Measurements from ENCODE around the gene SOX1.

SOX1 gene

GRCh38 chr13:112106478-112107141, 39.7 kb downstream of the SOX1 start:
- no peak for DNase-seq (ENCODE audit: low spot score)

- DNase-seq (ENCODE audit: low spot score): no peak
These were observed 40.3 kb downstream of the SOX1 start for GRCh38 chr13:112107289-112107688.

- DNase-seq (ENCODE audit: low spot score): no peak
These were observed 43.5 kb downstream of the SOX1 start for GRCh38 chr13:112110479-112110878.

GRCh38 chr13:112111239-112111857, 44.4 kb downstream of the SOX1 start:
- DNase-seq (ENCODE audit: low spot score): no peak

- DNase-seq (ENCODE audit: low spot score): no peak
These were observed 45.8 kb downstream of the SOX1 start for GRCh38 chr13:112112534-112113276.

- DNase-seq (ENCODE audit: low spot score): no peak
These were observed 46.4 kb downstream of the SOX1 start for GRCh38 chr13:112113348-112113747.

GRCh38 chr13:112113851-112114250, 46.9 kb downstream of the SOX1 start:
- no peak for DNase-seq (ENCODE audit: low spot score)

GRCh38 chr13:112114391-112114790, 47.4 kb downstream of the SOX1 start:
- DNase-seq (ENCODE audit: low spot score): no peak

GRCh38 chr13:112115403-112116091, 48.6 kb downstream of the SOX1 start:
- no peak for DNase-seq (ENCODE audit: low spot score)

- no peak for DNase-seq (ENCODE audit: low spot score)
These were observed 49.4 kb downstream of the SOX1 start for GRCh38 chr13:112116187-112116950.

- DNase-seq (ENCODE audit: low spot score): no peak
These were observed 50.5 kb downstream of the SOX1 start for GRCh38 chr13:112117258-112117954.

GRCh38 chr13:112117955-112118302, 51.0 kb downstream of the SOX1 start:
- DNase-seq (ENCODE audit: low spot score): no peak

GRCh38 chr13:112118451-112119064, 51.6 kb downstream of the SOX1 start:
- no peak for DNase-seq (ENCODE audit: low spot score)

- DNase-seq (ENCODE audit: low spot score): no peak
These were observed 52.5 kb downstream of the SOX1 start for GRCh38 chr13:112119192-112120030.

- DNase-seq (ENCODE audit: low spot score): no peak
These were observed 53.1 kb downstream of the SOX1 start for GRCh38 chr13:112120031-112120373.

Data from hematopoietic multipotent progenitor cell treated with erythropoietin and hydrocortisone succinate and interleukin-3 and kit ligand, for 17 days (in vitro differentiated cells).